ENCODE measurements around the gene NTM.

The NTM gene

DNA sequence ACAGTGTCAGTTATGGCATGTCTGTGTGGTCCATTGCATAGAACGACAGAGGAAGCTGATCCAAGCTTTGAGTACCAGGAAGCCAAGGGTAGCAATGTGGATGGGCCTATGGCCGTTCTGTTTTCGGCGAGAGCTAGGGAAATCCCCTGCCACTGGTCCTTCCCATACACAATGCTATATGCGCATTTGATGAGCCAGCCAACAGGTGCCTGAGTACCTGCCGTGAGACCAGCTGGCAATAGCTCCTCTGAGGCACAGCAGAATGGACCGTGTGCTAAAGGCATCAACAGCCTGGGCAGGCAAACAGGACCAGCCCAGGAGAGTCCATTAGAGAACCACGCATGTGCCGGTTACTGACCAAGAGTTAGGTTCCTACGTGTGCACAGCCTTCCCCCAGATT, 753.0 kb downstream of the NTM start:
- no peak for DNase-seq (ENCODE audit: low read depth in 3 of 3, low spot score in 1 of 3)

DNA sequence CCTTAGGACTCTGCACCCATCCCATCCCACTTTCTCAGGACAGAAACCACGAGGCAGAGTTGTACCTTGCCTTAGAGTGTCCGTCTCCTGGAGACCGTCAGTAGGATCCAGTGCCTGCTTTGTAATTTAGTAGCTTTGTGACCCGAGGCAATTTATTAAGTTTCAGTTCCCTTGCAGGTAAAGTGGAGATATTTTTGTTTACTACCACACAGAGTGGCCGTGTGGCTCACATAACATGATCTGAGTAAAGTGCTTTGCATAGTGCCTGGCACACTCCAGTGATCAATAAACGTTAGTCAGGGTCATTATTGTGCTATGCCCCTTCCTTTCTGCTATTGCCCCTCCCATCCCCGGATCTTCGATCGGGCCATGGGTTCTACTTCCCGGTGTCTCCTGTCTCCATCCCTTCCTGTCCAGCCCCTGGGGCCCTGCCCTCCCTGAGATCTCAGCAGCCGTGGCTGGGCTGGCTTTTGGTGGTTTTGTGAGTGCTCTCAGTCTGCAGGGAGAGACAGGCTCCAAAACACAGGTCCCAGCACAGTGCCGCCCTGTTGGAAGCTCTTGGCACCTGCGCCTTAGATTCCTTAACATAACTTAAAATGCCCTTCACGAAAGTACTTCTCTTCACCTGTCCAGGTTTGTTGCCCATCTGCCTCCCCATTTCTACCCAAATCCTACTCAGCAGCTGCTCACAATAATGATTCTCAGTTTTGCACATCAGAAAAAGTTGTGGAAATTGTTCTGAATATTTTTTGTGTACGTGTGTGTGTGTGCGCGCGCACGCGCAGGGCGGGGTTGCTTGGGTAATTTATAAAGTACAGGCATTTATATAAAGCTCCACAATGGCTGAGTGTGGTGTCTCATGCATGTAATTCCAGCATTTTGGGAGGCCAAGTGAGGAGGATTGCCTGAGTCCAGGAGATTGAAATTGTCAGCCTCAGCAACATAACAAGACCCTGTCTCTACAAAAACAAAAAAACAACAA, 753.7 kb downstream of the NTM start:
- no peak for DNase-seq (ENCODE audit: low read depth in 3 of 3, low spot score in 1 of 3)

DNA sequence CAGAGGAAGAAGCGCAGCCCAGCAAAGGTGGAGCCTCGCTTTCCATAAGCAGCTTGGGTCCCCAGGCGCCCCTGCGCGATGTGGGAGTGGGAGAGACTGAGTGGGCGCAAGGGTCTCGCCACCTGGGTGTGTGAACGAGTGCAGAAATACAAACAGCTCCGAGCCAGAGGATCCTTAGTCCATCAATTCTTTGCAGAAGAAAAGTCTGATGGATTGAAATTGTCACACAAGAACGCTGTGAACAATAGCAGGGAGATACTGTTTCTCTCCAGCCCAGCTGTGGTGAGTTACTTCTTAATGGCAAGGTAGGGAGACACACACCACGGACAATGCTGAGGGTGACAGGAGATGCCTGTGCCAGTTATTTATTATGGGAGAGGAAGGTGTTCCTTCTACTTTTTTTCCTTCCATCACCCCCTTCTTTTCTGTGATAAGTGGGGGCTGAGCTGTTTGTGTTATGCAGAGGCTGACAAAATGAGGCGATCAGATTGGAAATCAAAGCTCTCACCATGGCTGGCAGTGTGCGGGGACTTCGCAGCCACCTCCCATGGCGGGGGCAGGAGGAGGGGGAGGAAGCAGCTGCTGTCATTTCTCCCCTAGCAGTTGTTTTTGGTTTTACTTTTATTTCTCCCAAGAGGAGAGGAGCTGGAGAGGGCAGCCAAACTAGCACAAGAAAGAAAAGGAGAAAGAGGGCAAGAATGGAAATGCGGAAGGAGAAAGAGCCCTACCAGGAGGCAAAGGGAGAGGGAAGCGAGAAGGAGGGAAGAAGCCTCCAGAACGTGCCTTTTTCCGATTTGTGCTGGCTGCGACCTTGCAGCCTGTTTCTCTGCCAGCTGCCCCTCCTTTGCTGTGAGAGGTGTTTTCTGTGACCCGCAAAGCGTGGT, 755.8 kb downstream of the NTM start:
- DNase-seq (ENCODE audit: low read depth in 3 of 3, low spot score in 1 of 3) = no peak

DNA sequence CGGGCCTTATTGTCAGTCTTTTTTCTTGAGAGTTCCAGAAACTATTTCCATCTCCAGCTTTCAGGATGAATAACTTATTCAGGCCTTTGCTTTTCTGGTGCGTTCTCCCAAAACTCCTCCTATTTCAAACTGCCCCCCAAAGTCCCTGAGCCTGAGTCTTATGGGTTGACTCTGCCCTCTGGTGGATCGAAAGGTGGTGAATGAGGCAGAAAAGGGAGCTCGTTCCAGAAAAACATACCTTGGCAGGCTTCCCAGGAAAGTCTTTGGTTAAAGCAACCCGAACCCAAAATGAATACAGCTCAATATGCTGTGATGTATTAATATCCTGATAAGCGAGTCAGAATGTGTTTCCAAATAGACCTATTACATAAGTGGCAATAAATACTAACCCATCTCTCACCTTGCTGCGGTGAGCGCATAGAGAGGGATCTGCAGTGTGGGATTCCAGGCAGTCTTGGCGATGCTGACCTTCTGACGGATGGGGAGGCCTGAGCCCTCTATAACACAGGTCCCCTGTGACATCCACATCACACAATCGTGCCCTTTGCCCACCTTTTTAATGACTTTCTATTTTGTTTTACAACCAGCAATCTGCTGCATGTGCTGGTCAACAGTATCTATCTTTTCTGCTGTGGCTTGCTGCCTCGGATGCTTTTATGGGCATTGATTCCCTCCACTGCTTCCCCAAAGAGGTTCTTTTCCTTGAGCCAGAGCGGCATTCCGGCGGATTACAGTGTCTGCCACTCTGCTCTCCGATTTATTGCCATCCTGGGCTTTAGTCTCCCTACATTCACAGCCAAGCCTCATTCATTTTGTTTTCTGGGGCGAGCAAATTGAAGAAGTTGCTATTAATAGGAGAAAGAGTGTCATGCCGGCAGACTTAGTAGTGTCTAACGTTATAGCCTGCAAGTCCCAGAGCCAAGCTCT, 756.8 kb downstream of the NTM start:
- no peak for DNase-seq (ENCODE audit: low read depth in 3 of 3, low spot score in 1 of 3)

DNA sequence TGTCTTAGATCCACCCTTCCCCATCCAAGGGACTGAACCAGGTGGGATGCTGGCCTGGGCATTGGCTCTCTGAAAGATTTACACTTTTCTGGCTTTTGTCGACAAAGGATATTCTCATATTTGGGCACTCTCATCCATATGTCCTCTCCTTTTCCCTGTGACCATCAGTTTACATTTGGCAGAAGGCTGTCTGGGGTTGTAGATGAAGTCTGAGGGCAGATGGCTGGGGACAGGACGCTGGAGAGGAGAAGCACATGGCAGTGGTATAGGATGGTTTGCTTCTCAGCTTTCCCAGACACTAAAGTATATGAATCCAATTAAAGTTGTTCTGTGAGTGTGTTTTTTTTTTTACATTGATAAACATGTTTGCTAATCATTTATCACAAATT, 757.5 kb downstream of the NTM start:
- no peak for DNase-seq (ENCODE audit: low read depth in 3 of 3, low spot score in 1 of 3)

DNA sequence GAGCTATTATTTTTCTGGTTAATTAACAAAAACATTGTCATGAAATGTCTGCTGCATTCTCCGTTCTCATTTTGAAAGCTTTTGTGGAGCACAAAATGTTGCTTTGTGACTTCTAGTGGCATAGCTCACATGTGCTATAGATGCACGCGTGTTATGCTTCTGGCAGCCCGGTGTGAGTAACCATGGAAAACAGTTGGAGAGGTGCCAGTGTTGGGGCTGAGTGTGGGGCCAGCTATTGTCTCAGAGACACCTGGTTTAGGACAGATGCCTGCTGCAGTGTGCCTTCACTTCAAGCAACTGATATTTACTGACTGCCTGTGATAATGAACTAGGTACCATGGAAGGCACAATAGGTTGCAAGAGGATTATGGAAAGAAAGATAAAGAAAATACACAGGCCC, 760.6 kb downstream of the NTM start:
- no peak for DNase-seq (ENCODE audit: low read depth in 3 of 3, low spot score in 1 of 3)

DNA sequence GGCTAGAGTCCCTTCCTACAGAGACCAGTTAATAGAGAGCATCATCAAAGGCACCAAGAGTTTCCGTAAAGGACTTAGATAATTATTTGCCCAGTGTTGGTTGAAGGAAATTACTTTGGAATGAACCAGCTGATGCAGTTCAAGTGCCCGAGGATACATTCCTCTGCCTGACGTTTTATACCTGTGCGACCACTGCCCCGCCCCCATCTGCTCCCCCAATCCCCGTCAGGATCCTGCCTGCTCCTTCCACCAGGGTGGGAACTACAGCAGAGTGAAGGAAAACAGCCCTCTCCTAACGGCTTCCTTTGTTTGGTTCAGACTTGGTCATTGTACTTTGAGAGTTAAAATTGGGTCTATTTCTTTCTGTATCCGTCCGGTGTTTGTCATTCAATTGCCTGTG, 761.5 kb downstream of the NTM start:
- no peak for DNase-seq (ENCODE audit: low read depth in 3 of 3, low spot score in 1 of 3)

DNA sequence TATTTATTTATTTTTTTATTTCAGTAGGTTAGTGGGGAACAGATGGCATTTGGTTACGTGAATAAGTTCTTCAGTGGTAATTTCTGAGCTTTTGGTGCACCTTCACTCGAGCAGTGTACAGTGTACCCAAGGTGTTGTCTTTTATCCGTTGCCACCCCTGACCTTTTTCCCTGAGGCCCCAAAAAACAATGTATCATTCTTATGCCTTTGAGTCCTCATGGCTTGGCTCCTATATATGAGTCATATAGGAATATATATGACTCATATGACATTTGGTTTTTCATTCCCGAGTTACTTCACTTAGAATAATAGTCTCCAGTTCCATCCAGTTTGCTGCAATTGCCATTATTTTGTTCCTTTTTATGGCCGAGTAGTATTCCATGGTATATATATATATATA, 763.9 kb downstream of the NTM start:
- DNase-seq (ENCODE audit: low read depth in 3 of 3, low spot score in 1 of 3) = no peak

DNA sequence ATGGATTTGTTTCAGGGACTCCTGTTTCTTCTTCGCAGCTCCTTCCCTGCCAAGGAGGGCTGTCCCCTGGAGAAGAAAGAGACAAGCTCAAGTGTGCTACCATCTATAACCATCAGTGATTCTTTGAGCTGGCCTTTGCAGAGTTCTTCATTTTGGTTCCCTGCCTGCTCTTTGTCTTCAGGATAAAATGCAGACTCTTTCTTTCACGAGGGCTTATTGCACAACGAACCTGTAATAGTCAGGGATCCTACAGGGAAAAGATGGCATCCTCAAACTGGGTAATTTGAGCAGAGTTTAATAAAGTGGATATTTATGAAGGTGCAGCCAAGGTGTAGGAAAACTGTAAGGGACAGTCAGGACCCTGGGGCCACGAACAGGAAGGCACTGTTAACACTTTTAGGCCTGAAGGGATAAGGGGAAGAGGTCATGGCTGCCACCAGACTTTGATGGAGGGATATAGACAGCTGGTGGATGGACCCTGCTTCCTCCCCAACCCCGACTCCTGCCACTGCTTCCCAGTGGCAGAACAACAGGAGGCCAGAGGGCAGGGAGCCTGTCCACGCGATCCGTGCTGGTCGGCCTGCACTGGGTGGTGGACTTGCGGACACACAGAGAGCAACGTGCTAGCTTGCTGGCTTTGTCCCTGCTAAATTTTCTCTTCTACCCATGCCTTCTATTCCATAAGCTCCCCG, 767.0 kb downstream of the NTM start:
- no peak for DNase-seq (ENCODE audit: low read depth in 3 of 3, low spot score in 1 of 3)

DNA sequence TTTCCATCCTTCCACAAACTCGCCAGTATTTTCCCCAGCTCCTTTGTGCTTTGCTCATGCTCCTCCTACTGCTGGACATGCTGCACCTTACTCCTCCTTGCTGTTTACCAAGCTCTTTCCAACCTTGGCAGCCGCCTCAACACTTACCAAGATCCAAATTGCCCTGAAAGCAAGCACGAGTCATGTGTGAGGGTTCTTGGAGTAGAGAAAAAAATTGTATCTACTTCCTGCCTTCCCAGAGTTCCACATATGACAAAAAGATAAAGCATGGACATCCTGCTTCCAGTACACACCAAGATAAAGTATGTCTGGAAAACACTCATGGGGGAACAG, 767.5 kb downstream of the NTM start:
- DNase-seq (ENCODE audit: low read depth in 3 of 3, low spot score in 1 of 3) = no peak

DNA sequence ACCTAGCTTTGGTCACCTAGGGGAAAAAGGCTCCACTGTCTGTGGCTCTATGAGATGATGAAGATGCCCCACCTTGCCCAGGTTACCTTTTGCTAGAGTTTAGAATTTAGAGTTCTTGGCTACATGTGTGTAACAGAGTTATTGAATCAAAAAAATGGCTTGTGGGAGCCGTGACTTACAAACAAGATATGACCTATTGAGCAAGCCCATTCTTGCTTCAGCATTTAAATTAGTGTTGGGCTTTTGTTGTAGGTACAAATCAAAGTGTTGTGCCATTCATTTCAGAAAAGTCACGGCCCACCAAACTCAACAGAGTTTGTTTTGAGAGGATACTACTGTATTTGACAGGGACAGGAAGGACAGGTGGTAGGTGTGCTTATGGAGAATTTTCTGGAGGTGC, 768.8 kb downstream of the NTM start:
- no peak for DNase-seq (ENCODE audit: low read depth in 3 of 3, low spot score in 1 of 3)

DNA sequence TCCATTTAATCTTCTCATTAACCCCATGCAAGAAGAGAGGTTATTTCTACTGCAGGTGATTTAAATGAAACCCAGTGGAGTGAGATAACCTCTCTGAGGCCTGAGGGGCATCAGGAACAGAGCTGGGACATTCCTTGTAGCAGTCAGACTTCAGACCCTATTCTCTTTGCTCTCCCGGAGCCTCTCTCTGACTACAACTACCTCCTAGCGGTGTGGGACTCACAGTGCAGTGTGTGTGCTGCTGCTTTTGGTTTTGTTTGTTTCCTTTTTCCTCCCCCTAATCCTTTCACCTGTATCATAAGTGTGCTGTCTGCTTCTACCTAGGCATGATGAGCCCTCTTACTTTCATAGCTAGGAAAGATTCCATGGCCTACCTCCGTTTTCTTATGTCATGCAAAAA, 769.6 kb downstream of the NTM start:
- DNase-seq (ENCODE audit: low read depth in 3 of 3, low spot score in 1 of 3) = no peak

DNA sequence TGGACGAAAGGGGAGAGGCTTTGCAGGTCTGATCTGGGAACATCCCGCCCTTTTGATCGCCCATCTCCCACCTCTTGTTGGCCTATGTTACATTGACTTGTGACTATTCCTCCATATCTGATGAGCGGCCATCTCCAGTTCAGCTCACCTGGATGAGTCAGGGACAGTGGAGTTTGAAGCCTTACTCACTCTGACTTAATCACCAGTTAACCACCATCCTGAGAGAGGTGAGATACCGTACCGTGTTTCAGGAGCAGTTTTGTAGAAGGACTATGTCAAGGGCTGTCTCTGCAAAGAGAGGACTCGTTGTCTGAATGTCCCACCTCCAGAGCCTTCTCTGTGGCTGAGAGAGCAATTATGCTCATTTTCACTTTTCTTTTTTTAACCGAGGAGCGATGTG, 771.7 kb downstream of the NTM start:
- DNase-seq (ENCODE audit: low read depth in 3 of 3, low spot score in 1 of 3) = no peak

DNA sequence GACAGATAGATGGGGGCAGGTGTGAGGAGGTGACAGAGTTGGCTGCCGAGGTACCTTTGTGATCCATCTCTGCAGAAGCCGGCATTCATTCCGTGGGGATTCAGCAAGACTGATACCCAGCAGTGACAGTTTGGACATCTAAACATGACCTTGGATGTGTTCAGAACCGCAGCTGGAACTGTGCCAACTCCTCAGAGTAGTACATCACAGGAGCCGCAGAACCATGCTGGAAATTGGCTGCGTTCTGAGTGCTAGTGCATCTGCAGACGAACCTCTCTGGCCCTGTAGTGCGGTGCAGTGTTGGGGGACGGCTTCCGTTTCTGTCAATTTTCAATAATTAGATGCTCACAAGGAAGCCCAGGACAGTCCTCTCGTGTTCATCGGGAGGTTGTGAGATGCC, 772.1 kb downstream of the NTM start:
- no peak for DNase-seq (ENCODE audit: low read depth in 3 of 3, low spot score in 1 of 3)

DNA sequence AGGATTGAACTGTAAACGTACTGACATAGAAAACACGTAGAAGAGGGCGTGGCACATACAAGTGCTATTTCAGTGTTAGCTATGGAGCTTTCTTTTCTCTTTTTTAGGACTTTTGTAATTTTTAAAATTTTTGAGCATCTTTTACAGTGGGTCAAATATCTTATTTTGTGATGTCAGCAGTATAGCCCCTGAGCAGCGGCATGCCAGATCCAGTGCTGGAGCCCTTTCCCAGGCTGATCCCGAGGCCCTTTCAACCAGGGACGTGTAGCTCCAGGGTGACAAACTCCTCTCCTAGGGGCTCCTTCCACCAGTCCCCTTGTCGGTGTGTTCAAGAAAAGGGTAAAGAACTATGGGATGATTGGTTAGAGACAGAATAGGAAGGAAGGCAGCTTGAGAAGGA, 777.0 kb downstream of the NTM start:
- DNase-seq (ENCODE audit: low read depth in 3 of 3, low spot score in 1 of 3) = no peak

DNA sequence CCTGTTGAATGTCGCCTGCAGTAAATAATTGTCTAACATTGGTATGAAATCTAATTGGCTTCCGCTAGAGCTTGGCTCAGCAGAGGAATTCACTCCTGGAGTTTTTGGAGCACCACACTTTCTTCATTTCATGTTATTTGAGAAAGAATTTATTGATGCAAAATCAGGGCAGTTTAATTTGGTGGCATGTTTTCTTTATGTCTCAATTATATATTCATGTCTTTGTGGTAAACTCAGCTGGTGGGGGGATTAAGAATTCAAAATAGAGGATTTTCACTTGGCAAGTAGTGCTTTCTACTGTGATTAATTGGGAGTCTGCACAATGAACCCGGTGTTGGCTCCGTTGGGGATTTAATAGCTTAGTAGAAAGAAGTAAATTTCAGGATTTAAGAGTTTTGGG, 784.4 kb downstream of the NTM start:
- no peak for DNase-seq (ENCODE audit: low read depth in 3 of 3, low spot score in 1 of 3)

DNA sequence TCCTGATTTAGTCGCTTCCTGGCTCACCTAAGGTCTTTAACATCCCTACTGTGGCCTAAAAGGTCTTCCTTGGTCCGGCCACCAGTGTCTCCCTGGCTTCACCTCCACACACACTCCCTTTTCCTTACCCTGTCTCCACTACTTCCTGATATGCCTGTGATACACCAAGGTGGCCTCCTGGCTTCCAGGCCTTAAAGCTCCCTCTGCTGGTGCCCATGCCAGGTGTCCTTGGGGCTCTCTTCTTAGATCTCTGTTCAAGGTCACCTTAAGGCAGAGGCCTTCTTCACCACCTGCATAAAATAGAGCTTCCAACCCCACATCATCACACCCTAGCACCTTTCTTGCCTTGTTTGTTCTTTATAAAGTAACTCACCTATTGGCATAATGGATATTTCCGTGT, 787.7 kb downstream of the NTM start:
- no peak for DNase-seq (ENCODE audit: low read depth in 3 of 3, low spot score in 1 of 3)

DNA sequence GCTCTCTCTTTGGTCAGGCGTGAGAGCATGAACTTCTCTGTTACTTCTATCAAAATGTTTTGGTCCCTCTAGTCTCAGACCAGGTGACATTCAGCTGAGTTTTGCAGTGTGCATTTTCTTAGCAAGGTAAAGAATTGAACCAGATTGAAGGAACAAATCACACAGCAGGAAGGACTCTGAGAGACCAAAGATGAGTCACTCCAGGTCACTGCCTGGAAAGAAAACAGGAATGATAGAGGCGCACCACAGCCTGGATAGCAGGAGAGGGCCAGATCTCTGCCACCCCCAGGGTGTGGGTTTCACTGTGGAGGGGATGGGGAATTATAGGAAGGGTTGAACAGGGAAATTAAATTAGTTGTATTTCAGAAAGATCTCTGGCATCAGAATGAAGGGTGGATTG, 788.3 kb downstream of the NTM start:
- DNase-seq (ENCODE audit: low read depth in 3 of 3, low spot score in 1 of 3) = no peak

DNA sequence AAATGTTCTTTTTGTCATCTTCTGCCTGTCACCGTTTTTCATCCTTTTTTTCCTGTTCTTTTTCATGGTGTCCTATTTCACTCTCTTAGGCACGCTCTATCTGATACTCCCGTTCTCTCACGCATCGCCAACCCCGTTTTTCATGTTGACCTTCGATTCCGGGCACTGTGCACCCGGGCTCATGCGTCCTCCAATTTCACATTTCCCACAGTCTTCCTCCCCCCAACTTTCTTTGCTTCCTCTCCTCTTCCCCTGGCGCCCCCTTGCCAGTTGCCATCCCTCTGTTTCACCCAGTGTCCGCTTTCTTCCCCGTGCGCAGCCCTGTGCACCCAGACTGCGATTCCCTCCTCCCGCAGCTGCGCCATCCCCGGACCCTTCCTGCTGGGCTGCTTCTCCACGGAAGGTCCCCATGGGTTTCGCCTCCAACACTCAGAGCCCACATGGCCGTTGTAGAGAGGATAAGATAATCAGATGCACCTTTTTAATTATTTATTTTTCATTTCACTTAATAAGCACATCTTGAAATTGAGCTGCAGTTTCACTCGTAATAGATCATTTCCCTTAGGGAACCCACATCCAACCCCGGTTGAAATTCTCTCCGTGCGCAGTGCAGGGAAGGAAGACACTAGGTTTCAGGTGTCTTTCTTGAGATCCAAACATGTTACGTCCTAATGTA, 791.1 kb downstream of the NTM start:
- DNase-seq (ENCODE audit: low read depth in 3 of 3, low spot score in 1 of 3) = no peak

DNA sequence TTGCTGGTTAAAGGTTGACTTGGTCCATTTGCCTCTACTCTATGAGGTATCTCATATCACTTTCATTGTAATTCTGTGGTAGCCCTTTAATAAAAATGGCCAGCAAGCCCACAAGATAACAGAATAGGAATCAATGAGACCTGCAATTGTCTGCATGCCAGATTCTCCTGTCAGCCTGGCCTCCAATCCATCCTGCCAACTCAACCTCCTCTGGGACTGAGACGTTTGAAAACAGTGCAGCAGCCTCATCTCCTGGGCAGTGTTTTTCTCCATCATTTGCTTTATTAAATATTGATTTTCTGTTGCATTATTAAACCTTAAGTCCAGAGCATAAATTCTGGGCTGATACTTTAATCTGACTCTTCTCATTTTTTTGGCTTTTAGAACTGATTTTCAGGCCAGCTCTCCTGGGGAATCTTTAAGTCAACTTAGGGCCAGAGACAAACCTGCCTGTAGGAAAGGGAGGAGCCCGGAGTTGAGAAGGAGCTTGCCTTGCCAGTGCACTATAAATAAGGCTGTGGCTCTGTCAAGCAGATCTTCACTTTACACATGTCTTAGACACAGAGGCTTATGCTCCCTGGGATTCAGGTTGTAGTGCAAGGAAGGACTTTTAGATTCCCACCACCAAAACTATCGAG, 798.0 kb downstream of the NTM start:
- DNase-seq (ENCODE audit: low read depth in 3 of 3, low spot score in 1 of 3) = no peak
